ENCODE measurements around the gene TXNDC16.

GRCh38 chr14:52458721-52459085, 93.6 kb downstream of the TXNDC16 start:
- no peak for TF ChIP-seq POLR2A (IDR thresholded peaks at IDR 0.05)
- TF ChIP-seq CTCF (IDR thresholded peaks at IDR 0.05) = no peak
- no peak for TF ChIP-seq EP300 (IDR thresholded peaks at IDR 0.05)
- no peak for TF ChIP-seq POLR2AphosphoS5 (IDR thresholded peaks at IDR 0.05)

Measured in stomach (tissue), 4 donors.